ENCODE data around the gene TBC1D5.
"Not testable (repeated sequence)": the region's sequence is repeated elsewhere in the genome, so short reads cannot be mapped to it uniquely, and the experiment has no call there.

TBC1D5 gene

DNA sequence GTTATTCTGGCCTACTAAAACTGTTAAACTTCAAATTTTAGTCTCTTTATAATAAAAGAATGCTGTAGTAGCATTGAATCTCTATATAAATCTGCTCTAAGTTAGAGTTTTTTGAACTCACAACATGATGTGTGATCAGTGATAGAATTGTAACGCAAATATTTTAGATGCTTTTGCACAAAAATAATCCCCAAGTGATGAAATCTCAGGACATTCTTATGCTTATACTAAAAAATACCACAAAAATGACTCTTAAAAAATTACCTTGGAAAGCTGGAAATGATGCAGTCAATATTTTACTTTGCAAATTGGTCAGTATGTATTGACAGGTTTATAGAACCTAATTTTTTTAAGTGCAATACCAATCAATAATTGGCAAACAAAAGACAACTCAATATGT is 375.3 kb downstream of the TBC1D5 start:
- Histone ChIP-seq H3K9me3 (ENCODE audit: control insufficient read depth in 1 of 2, low read length in 2 of 2) (no peaks in the 10 kb centered on the region), H3K27me3 (ENCODE audit: low read depth, low read length) (no peaks in the 10 kb centered on the region), H3K36me3 (ENCODE audit: control insufficient read depth in 1 of 2, insufficient read depth in 2 of 2, low read length in 2 of 2) (peaks cover 5 to 8% of the 10 kb centered on the region in 2 donors), H3K4me1 (ENCODE audit: control insufficient read depth in 1 of 2, insufficient read depth in 2 of 2, low read length in 2 of 2) (peaks cover 0 to 4% of the 10 kb centered on the region in 2 donors), H3K27ac (ENCODE audit: low read length) (no peak overlapping the region), H3K4me3 (ENCODE audit: low read depth in 1 of 2, low read length in 2 of 2) (no peak overlapping the region)

DNA sequence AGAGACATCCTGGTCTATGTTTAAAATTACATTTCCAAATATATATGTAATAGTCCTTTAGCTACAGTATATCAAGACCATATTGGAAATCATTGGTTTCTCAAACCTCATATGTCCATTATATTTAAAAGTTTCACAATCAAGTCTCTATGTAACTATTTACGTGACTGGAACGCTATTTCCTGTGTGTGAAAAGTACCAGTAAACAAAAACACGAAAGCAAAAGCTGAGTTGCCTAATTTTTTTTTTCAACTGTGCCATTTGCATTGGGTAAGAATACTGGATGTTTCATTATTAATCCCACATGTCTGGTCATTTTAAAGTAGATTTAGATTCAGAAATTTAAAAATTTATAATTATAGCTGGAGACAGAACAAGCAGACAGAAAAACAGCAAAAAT is 381.4 kb downstream of the TBC1D5 start:
- no peaks in the 10 kb centered on the region for H3K9me3 ChIP-seq (ENCODE audit: control insufficient read depth in 1 of 2, low read length in 2 of 2)
- no peaks in the 10 kb centered on the region for H3K36me3 ChIP-seq (ENCODE audit: control insufficient read depth in 1 of 2, insufficient read depth in 2 of 2, low read length in 2 of 2)
- H3K4me3 ChIP-seq (ENCODE audit: low read depth in 1 of 2, low read length in 2 of 2): no peak overlapping the region

DNA sequence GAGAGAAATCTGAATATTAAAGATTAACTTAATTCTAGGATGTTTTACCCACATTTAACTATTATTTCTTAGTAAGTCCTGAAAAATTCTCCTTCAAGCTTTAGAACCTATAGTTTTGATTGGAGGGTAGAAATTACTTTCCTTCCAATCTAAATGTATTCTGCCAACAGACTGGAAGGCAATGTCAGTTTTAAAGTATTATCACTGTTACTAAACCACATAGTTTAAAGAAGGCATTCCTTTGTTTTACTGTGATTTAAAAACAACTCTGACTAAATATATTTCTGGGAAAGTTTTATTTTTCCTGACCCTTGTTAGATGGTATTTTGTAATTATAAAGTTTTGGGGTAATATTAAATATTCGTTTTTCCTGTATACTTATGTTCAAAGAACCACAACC is 382.5 kb downstream of the TBC1D5 start:
- Histone ChIP-seq H3K27ac (ENCODE audit: low read length) (no peak overlapping the region), H3K36me3 (ENCODE audit: control insufficient read depth in 1 of 2, insufficient read depth in 2 of 2, low read length in 2 of 2) (no peaks in the 10 kb centered on the region), H3K27me3 (ENCODE audit: low read depth, low read length) (no peaks in the 10 kb centered on the region), H3K4me3 (ENCODE audit: low read depth in 1 of 2, low read length in 2 of 2) (no peak overlapping the region), H3K4me1 (ENCODE audit: control insufficient read depth in 1 of 2, insufficient read depth in 2 of 2, low read length in 2 of 2) (no peaks in the 10 kb centered on the region), H3K9me3 (ENCODE audit: control insufficient read depth in 1 of 2, low read length in 2 of 2) (no peaks in the 10 kb centered on the region)

More for the DNA sequence above, 381.4 kb downstream of the TBC1D5 start:
- no peak overlapping the region for H3K27ac ChIP-seq (ENCODE audit: low read length)
- no peaks in the 10 kb centered on the region for H3K27me3 ChIP-seq (ENCODE audit: low read depth, low read length)
- H3K4me1 ChIP-seq (ENCODE audit: control insufficient read depth in 1 of 2, insufficient read depth in 2 of 2, low read length in 2 of 2): no peaks in the 10 kb centered on the region

DNA sequence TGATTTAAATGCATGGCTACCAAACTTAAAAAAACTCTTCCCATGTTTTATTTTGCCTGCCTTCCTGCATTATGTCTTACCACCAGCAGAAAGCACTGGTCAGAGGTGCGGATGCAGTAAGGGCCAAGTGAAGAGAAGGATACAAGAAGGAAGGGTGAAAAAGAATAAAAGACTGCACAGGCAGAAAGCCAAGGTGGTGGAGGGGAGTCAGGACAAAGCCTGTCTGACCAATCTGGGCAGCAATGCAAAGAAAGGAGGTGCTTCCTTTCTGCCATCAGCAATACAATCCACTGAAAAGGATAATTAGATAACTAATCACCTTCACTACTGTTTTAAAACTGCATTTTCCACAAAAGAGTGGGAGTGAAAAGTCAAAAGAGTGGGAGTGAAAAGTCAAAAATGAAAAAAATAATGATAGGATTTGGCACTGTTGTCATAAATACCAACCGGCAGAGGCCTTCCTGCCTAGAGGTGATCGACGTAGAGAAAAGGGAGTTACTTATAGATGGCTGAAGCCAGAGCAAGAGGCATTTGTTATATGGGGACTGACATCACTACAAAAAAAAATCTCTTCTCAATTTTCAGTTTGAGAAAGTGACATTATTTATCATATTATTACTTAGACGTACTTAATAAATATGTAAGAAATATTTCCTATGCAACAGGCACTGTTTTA is 385.3 kb downstream of the TBC1D5 start:
- Histone ChIP-seq H3K27me3 (ENCODE audit: low read depth, low read length) (no peaks in the 10 kb centered on the region), H3K9me3 (ENCODE audit: control insufficient read depth in 1 of 2, low read length in 2 of 2) (no peaks in the 10 kb centered on the region), H3K4me3 (ENCODE audit: low read depth in 1 of 2, low read length in 2 of 2) (no peak overlapping the region), H3K27ac (ENCODE audit: low read length) (no peak overlapping the region), H3K4me1 (ENCODE audit: control insufficient read depth in 1 of 2, insufficient read depth in 2 of 2, low read length in 2 of 2) (no peaks in the 10 kb centered on the region), H3K36me3 (ENCODE audit: control insufficient read depth in 1 of 2, insufficient read depth in 2 of 2, low read length in 2 of 2) (no peaks in the 10 kb centered on the region)

DNA sequence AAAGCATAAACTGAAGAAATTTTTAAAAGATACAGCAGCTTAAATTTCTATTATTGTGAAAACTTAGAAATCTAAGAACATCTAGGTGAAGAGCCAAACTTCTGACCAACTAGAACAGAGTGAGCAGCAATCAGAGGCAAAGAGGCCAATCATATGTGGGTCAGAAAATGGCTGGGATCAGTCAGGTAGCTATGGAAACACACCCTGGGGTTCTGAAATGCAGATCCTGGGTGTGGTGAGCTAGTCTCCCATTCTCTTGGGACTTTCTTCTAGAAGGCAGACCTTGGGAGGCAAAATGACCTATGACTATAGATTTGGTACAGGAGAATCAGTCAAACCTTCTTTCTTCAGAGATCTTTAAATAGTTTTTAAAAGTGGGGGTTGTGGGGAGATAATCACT is 385.8 kb downstream of the TBC1D5 start:
- Histone ChIP-seq H3K4me1 (ENCODE audit: control insufficient read depth in 1 of 2, insufficient read depth in 2 of 2, low read length in 2 of 2) (no peaks in the 10 kb centered on the region), H3K9me3 (ENCODE audit: control insufficient read depth in 1 of 2, low read length in 2 of 2) (no peaks in the 10 kb centered on the region), H3K36me3 (ENCODE audit: control insufficient read depth in 1 of 2, insufficient read depth in 2 of 2, low read length in 2 of 2) (no peaks in the 10 kb centered on the region), H3K27me3 (ENCODE audit: low read depth, low read length) (no peaks in the 10 kb centered on the region), H3K27ac (ENCODE audit: low read length) (no peak overlapping the region), H3K4me3 (ENCODE audit: low read depth in 1 of 2, low read length in 2 of 2) (no peak overlapping the region)

DNA sequence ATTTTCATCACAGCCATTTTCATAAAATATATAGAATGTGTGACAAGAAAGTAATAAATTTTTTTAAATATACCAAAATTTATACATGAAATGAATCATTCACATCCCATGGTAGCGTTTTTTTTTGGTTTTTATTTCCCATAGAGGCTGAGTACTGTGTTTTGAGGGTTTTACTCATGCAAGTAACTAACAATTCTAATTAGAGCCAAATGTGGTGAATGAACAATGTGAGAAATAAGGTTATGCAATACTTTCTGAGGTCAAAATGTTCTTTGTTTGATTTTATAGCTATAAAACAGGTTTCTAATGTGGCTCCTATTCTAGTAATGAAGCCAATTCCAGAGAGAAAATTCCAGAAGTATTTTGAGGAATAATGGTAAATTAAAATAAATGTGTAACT is 386.8 kb downstream of the TBC1D5 start:
- Histone ChIP-seq H3K4me1 (ENCODE audit: control insufficient read depth in 1 of 2, insufficient read depth in 2 of 2, low read length in 2 of 2) (no peaks in the 10 kb centered on the region), H3K4me3 (ENCODE audit: low read depth in 1 of 2, low read length in 2 of 2) (no peak overlapping the region), H3K27ac (ENCODE audit: low read length) (no peak overlapping the region), H3K27me3 (ENCODE audit: low read depth, low read length) (no peaks in the 10 kb centered on the region), H3K36me3 (ENCODE audit: control insufficient read depth in 1 of 2, insufficient read depth in 2 of 2, low read length in 2 of 2) (no peaks in the 10 kb centered on the region), H3K9me3 (ENCODE audit: control insufficient read depth in 1 of 2, low read length in 2 of 2) (no peaks in the 10 kb centered on the region)

DNA sequence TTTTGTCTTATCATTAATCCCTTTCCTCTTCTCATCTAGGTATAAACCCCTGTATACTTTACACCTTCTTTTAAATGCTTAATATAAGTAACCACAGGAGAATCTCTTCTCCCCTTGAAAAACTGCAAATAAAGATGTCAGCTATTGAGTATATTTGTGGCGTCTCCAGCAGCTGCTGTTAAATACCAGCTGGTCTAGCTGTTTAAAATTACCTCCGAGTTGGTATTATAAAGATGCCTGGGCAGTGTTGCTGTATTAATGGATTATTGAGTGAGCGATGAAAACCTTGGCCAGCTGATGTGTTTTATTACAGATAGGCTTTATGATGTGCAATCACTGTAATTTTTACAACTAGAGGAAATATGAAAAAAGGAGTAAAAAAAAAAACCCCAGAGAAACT is 388.1 kb downstream of the TBC1D5 start:
- H3K9me3 ChIP-seq (ENCODE audit: control insufficient read depth in 1 of 2, low read length in 2 of 2): no peaks in the 10 kb centered on the region
- no peak overlapping the region for H3K4me3 ChIP-seq (ENCODE audit: low read depth in 1 of 2, low read length in 2 of 2)
- no peaks in the 10 kb centered on the region for H3K27me3 ChIP-seq (ENCODE audit: low read depth, low read length)
- H3K4me1 ChIP-seq (ENCODE audit: control insufficient read depth in 1 of 2, insufficient read depth in 2 of 2, low read length in 2 of 2): no peaks in the 10 kb centered on the region
- H3K27ac ChIP-seq (ENCODE audit: low read length): no peak overlapping the region
- H3K36me3 ChIP-seq (ENCODE audit: control insufficient read depth in 1 of 2, insufficient read depth in 2 of 2, low read length in 2 of 2): no peaks in the 10 kb centered on the region

DNA sequence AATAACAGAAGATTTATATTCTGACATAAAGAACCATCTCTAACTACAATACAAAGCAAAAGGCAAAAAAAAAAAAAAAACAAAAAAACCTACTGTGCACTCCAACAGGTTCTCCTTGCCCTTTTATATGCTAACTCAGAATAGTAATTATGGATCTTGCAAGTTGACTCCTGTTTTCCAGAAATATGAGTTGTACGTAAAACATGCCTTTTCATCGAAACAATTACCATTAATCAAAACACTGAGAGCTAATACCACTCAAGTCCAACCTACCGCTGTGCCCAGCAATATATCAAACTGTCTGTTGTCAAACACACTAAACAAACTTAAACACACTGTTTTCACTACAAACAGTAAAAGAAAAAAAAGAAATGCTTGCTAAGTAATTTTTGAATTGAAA is 389.8 kb downstream of the TBC1D5 start:
- Histone ChIP-seq H3K27ac (ENCODE audit: low read length) (no peak overlapping the region), H3K4me3 (ENCODE audit: low read depth in 1 of 2, low read length in 2 of 2) (no peak overlapping the region), H3K36me3 (ENCODE audit: control insufficient read depth in 1 of 2, insufficient read depth in 2 of 2, low read length in 2 of 2) (no peaks in the 10 kb centered on the region), H3K4me1 (ENCODE audit: control insufficient read depth in 1 of 2, insufficient read depth in 2 of 2, low read length in 2 of 2) (no peaks in the 10 kb centered on the region), H3K27me3 (ENCODE audit: low read depth, low read length) (no peaks in the 10 kb centered on the region), H3K9me3 (ENCODE audit: control insufficient read depth in 1 of 2, low read length in 2 of 2) (no peaks in the 10 kb centered on the region)

DNA sequence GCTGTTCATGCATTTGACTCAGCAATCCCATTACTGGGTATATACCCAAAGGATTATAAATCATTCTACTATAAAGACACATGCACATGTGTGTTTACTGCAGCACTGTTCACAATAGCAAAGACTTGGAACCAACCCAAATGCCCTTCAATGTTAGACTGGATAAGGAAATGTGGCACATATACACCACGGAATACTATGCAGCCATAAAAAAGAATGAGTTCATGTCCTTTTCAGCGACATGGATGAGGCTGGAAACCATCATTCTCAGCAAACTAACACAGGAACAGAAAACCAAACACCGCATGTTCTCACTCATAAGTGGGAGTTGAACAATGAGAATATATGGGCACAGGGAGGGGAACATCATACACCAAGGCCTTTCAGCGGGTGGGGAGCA is 391.2 kb downstream of the TBC1D5 start:
- not testable (repeated sequence) for H3K4me1 ChIP-seq (ENCODE audit: control insufficient read depth in 1 of 2, insufficient read depth in 2 of 2, low read length in 2 of 2); H3K4me3 ChIP-seq (ENCODE audit: low read depth in 1 of 2, low read length in 2 of 2); H3K27me3 ChIP-seq (ENCODE audit: low read depth, low read length); H3K36me3 ChIP-seq (ENCODE audit: control insufficient read depth in 1 of 2, insufficient read depth in 2 of 2, low read length in 2 of 2); H3K27ac ChIP-seq (ENCODE audit: low read length); H3K9me3 ChIP-seq (ENCODE audit: control insufficient read depth in 1 of 2, low read length in 2 of 2)

DNA sequence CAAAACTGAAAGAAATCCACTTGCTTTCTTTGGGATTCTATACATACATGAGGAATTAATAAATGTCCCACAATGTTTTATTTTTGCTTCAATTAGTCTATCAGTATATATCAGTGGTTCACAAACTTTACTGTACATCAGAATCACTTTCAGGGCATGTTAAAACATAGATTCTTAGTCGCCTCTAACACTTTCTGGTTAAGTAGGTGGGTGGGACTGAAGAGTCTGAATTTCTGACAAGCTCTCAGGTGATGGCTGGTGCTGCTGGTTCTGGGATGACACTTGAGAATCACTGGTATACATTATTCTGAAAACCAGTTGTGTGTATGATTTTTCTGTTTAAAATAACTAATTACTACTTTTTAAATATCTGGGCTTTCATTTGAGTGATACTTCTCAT is 393.3 kb downstream of the TBC1D5 start:
- H3K36me3 ChIP-seq (ENCODE audit: control insufficient read depth in 1 of 2, insufficient read depth in 2 of 2, low read length in 2 of 2): no peaks in the 10 kb centered on the region
- H3K4me1 ChIP-seq (ENCODE audit: control insufficient read depth in 1 of 2, insufficient read depth in 2 of 2, low read length in 2 of 2): no peaks in the 10 kb centered on the region
- H3K4me3 ChIP-seq (ENCODE audit: low read depth in 1 of 2, low read length in 2 of 2): no peak overlapping the region
- H3K9me3 ChIP-seq (ENCODE audit: control insufficient read depth in 1 of 2, low read length in 2 of 2): no peaks in the 10 kb centered on the region
- no peaks in the 10 kb centered on the region for H3K27me3 ChIP-seq (ENCODE audit: low read depth, low read length)
- H3K27ac ChIP-seq (ENCODE audit: low read length): no peak overlapping the region

DNA sequence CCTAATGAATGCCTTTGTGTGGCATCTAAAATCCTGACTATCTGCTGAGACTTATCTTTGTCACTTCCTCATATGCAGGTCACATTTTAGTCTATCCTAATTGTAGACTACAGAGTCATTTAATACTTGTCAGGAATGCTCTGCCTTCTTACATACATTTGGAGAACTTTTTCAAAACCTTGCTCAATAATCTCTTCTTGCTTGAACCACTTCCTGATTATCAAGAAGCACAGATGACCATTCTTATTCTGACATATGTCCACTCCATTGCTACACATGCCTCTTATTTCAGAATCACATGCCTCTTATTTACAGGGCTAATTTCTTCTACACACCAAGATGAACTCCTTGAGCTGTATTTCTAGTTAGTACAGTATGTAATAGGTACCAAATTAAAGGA is 400.3 kb downstream of the TBC1D5 start:
- Histone ChIP-seq H3K9me3 (ENCODE audit: control insufficient read depth in 1 of 2, low read length in 2 of 2) (no peaks in the 10 kb centered on the region), H3K4me3 (ENCODE audit: low read depth in 1 of 2, low read length in 2 of 2) (no peak overlapping the region), H3K36me3 (ENCODE audit: control insufficient read depth in 1 of 2, insufficient read depth in 2 of 2, low read length in 2 of 2) (no peaks in the 10 kb centered on the region), H3K27me3 (ENCODE audit: low read depth, low read length) (no peaks in the 10 kb centered on the region), H3K27ac (ENCODE audit: low read length) (no peak overlapping the region), H3K4me1 (ENCODE audit: control insufficient read depth in 1 of 2, insufficient read depth in 2 of 2, low read length in 2 of 2) (no peaks in the 10 kb centered on the region)

DNA sequence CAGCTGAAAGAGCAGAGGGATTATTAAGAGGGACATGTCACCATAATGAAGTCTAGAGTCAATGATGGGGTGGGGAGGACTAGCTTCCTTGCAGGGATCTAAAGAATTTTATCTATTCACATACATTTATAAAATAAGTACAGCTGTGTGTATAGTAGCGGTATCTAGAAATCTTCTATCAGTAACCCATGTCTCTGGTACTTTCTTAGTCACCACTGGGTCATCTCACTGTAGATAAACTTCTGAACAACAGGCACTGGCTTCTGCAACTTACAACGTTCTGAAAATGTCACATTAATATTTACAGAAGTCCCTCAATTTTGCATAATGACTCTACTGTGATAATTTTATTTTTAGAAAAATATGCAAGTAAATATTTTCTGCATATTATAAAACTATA is 401.7 kb downstream of the TBC1D5 start:
- Histone ChIP-seq H3K9me3 (ENCODE audit: control insufficient read depth in 1 of 2, low read length in 2 of 2) (no peaks in the 10 kb centered on the region), H3K27ac (ENCODE audit: low read length) (no peak overlapping the region), H3K36me3 (ENCODE audit: control insufficient read depth in 1 of 2, insufficient read depth in 2 of 2, low read length in 2 of 2) (no peaks in the 10 kb centered on the region), H3K4me3 (ENCODE audit: low read depth in 1 of 2, low read length in 2 of 2) (no peak overlapping the region), H3K4me1 (ENCODE audit: control insufficient read depth in 1 of 2, insufficient read depth in 2 of 2, low read length in 2 of 2) (peaks cover 0 to 6% of the 10 kb centered on the region in 2 donors), H3K27me3 (ENCODE audit: low read depth, low read length) (no peaks in the 10 kb centered on the region)
